ENCODE measurements around the gene EFNA5. TPM values are rescaled to one million over a fixed set of nuclear protein-coding genes. Genes with fewer than 3 reads are reported as not detected.

The EFNA5 gene
- total RNA-seq, 6 experiments from 2014 or later, result 0.26 TPM; not detected in 5

DNA sequence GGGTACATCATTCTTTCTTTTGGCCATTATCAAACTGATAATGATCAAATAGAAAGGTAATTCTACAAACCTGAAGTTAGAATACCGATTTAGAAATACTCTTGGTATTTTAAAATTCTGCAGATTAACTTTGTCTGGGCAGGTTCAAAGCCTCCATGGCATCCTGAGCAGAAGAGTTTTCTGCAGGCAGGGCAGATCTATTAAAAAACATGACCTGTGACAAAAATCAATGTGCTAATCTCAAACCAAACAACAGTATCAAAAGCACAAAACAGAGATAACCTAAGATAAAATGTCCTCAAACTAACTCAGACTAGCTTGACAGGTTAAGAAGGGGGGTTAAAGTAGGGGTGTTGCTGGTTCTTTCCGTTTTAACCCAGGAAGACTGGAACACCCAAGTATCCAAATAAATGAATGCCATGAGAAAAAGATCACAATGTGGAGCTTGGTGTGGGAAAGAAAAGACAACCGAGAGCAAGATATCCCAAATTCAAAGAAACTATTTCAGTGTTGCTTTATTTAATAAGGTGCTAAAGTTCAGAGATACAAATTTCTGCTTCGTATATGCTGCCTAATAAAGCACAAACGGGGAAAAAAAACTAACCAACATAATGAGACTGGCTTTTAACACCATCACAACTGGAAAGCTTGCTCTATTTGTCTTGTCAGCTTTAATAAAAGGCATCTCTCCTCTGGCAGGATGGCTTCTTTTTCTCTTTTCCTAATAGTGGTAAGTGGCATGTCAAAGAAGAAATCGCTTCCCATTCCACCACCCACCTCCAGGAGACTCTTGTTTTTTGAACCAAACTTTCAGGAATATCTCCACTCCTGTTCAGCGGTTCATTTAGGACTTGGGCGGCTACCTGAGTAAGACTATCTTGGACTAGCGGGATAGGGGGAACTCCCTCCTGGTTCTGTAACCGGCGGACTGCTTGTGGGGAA lies 2.3 kb downstream of the EFNA5 start:
- no peaks in the 10 kb centered on the region for H3K9me3 Mint-ChIP-seq
- peaks cover 21% of the 10 kb centered on the region for H3K27me3 Mint-ChIP-seq (ENCODE audit: insufficient read depth)
- TF ChIP-seq, protein P1, sequence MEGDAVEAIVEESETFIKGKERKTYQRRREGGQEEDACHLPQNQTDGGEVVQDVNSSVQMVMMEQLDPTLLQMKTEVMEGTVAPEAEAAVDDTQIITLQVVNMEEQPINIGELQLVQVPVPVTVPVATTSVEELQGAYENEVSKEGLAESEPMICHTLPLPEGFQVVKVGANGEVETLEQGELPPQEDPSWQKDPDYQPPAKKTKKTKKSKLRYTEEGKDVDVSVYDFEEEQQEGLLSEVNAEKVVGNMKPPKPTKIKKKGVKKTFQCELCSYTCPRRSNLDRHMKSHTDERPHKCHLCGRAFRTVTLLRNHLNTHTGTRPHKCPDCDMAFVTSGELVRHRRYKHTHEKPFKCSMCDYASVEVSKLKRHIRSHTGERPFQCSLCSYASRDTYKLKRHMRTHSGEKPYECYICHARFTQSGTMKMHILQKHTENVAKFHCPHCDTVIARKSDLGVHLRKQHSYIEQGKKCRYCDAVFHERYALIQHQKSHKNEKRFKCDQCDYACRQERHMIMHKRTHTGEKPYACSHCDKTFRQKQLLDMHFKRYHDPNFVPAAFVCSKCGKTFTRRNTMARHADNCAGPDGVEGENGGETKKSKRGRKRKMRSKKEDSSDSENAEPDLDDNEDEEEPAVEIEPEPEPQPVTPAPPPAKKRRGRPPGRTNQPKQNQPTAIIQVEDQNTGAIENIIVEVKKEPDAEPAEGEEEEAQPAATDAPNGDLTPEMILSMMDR (IDR thresholded peaks at IDR 0.05), result no peak
- no peak overlapping the region for H3K27ac Mint-ChIP-seq
- H3K4me3 Mint-ChIP-seq, result no peak overlapping the region
- no peaks in the 10 kb centered on the region for H3K36me3 Mint-ChIP-seq (ENCODE audit: low read depth)
- peaks cover 21% of the 10 kb centered on the region for H3K4me1 Mint-ChIP-seq (ENCODE audit: low read depth)
- no peak for DNase-seq

DNA sequence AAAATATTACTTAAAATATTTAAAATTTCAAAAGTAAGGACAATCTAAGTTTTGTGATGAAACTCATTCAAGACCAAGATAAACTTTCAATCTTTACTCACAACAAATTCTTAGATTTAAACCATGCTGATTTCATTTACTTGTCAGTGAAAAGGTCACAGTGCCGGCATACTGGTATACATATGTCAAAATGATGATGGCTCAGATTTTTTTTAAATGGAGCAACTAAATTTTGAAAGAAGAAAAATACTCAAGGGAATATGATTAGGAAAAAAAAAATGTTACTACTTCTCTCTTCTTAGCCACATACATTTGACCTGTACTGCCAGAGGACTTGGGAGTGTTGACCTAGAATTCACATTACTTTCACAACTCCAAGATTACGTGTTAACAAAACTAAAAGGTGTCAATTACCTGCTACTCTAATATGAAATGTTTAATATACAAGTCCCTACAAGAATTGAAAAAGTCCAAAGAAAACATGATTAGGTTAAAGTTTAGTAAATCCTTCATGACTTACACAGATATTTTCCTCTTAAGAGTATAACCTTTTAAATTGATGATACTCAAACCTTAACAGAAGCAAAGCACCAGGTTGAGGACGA lies 4.6 kb downstream of the EFNA5 start:
- TF ChIP-seq, protein P1 (IDR thresholded peaks at IDR 0.05), result no peak
- H3K27me3 Mint-ChIP-seq (ENCODE audit: insufficient read depth), result peaks cover 14% of the 10 kb centered on the region
- no peak overlapping the region for H3K27ac Mint-ChIP-seq
- peaks cover 2% of the 10 kb centered on the region; the same call in 1 of the 2 replicates for H3K4me1 Mint-ChIP-seq (ENCODE audit: low read depth)
- H3K9me3 Mint-ChIP-seq, result no peaks in the 10 kb centered on the region
- no peak for DNase-seq
- no peaks in the 10 kb centered on the region for H3K36me3 Mint-ChIP-seq (ENCODE audit: low read depth)
- H3K4me3 Mint-ChIP-seq, result no peak overlapping the region

DNA sequence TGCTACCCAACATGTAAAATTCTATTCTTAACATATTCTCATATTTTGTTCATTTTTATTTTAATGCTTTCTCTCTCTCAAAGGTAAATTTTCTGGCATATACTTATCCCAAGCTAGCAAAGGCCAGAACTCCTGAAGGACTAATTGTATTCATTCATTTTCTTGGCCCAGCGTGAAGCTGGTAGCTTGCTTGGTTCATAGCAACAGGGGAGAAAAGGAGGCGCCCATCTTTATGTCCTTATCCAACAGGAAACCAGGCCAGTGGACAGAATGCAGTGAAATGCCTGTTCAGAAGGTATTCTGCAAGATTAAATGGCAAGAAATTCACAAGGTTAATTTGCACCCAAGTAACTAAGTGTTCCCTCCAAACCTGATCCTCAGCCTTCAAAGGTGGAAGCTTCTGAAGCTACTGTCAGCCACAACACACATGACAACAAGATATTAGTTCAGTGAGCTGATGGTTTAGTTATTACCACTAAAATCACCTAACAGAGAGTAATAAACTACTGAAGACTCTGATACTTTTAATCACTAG lies 5.6 kb downstream of the EFNA5 start:
- Mint-ChIP-seq H3K4me3 (no peak overlapping the region), H3K36me3 (ENCODE audit: low read depth) (no peaks in the 10 kb centered on the region), H3K4me1 (ENCODE audit: low read depth) (no peaks in the 10 kb centered on the region), H3K9me3 (no peaks in the 10 kb centered on the region), H3K27me3 (ENCODE audit: insufficient read depth) (peaks cover 13% of the 10 kb centered on the region), H3K27ac (no peak overlapping the region)
- no peak for DNase-seq
- TF ChIP-seq, protein P1 (IDR thresholded peaks at IDR 0.05), result no peak

DNA sequence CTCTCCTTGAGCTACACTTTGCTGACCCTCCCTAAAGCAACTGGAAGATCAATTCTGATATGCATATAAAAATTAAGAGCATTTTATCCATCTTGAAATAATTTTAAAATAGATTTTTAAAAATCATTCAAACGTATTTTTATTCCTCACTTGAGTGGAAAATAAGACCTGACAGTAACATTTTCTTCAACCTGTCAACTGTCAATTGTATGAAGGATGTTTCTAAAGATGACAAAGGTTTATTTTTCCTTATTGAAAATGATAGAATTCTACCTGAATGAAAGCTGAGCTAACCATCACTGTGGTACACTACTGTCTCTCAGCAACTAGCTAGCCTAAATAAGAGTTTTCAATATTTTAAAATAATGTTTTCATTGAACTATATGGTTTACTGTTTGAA lies 7.0 kb downstream of the EFNA5 start:
- DNase-seq, result no peak
- H3K27me3 Mint-ChIP-seq (ENCODE audit: insufficient read depth), result peaks cover 6% of the 10 kb centered on the region
- no peaks in the 10 kb centered on the region for H3K4me1 Mint-ChIP-seq (ENCODE audit: low read depth)
- no peak overlapping the region for H3K4me3 Mint-ChIP-seq
- H3K36me3 Mint-ChIP-seq (ENCODE audit: low read depth), result no peaks in the 10 kb centered on the region
- no peaks in the 10 kb centered on the region for H3K9me3 Mint-ChIP-seq
- TF ChIP-seq, protein P1 (IDR thresholded peaks at IDR 0.05), result no peak
- H3K27ac Mint-ChIP-seq, result no peak overlapping the region

DNA sequence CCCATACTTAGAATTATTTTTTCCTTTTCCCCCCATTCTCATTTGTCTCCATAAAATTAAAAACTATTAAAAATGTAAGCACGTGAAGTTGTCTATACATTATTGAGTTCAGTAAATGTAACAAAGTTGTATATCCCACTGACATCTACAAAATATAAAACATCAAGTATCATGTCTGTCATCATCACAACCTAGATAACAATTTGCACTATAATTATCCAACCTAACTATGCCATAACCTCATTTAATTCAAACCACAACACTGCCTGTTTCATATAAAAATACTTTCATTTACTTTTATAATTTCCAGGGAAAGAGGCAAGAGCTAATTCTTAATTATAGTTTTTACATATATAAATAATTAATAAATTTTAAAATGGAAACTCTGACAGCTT lies 9.1 kb downstream of the EFNA5 start:
- Mint-ChIP-seq H3K36me3 (ENCODE audit: low read depth) (no peaks in the 10 kb centered on the region), H3K27ac (no peak overlapping the region), H3K9me3 (no peaks in the 10 kb centered on the region), H3K4me1 (ENCODE audit: low read depth) (no peaks in the 10 kb centered on the region), H3K4me3 (no peak overlapping the region), H3K27me3 (ENCODE audit: insufficient read depth) (peaks cover 2% of the 10 kb centered on the region)
- no peak for DNase-seq
- TF ChIP-seq, protein P1 (IDR thresholded peaks at IDR 0.05), result no peak
